Activated CD8-positive, alpha-beta T cell treated with anti-CD3 and anti-CD28 coated beads for 36 hours (primary cell): ENCODE data around the gene NEUROD4. TPM values are rescaled to one million over a fixed set of nuclear protein-coding genes. Genes with fewer than 3 reads are reported as not detected.

Source experiments
- ATAC-seq: fragments of 200-7000 bp; cut with Tn5 transposase; one replicate; pipeline ENCODE4 v1.10.0; 2021; ENCODE audit warnings: mild to moderate bottlenecking, moderate library complexity
- CTCF ChIA-PET: fragments of 350-600 bp; sonication (Branson Sonifier 250); formaldehyde crosslinking; loops from one replicate; lab custom pipeline; 2021; ENCODE audit warnings: antibody characterized with exemption; lab: Charles Lee
- POLR2A ChIA-PET: fragments of 350-600 bp; sonication (Branson Sonifier 250); formaldehyde crosslinking; loops from one replicate; lab custom pipeline; 2021; ENCODE audit warnings: antibody characterized with exemption; lab: Charles Lee
- DNase-seq: peaks from one replicate; pipeline ENCODE4 v3.0.0-alpha.2; 2020
- H3K27ac Mint-ChIP-seq: one replicate; pipeline ENCODE4 v1.8.0; 2021; ENCODE audit warnings: mild to moderate bottlenecking, mixed read lengths
- H3K27me3 Mint-ChIP-seq: one replicate; pipeline ENCODE4 v1.8.0; 2021; ENCODE audit warnings: mixed read lengths
- H3K36me3 Mint-ChIP-seq: one replicate; pipeline ENCODE4 v1.8.0; 2021; ENCODE audit warnings: low read depth, mixed read lengths
- H3K4me1 Mint-ChIP-seq: one replicate; pipeline ENCODE4 v1.8.0; 2021; ENCODE audit warnings: low read depth, mixed read lengths
- H3K4me3 Mint-ChIP-seq: one replicate; pipeline ENCODE4 v1.8.0; 2021; ENCODE audit warnings: mild to moderate bottlenecking, moderate library complexity, mixed read lengths
- H3K9me3 Mint-ChIP-seq: one replicate; pipeline ENCODE4 v1.8.0; 2021; ENCODE audit warnings: mixed read lengths
- CTCF ChIP-seq: fragments of 200-600 bp; IDR thresholded peaks from one replicate; pipeline ENCODE4 v1.8.0; 2022; ENCODE audit warnings: antibody characterized with exemption, mild to moderate bottlenecking
- intact Hi-C: fragments of 100-400 bp; cut with micrococcal nuclease; formaldehyde crosslinking; loops from one replicate; pipeline ENCODE4 v1.10.0; 2022
- total RNA-seq, 2 experiments: library from RNA; stranded (reverse); gene quantifications; one replicate each; pipeline ENCODE4 v1.2.3, GENCODE V29; 2021

Gene NEUROD4
- total RNA-seq, 2 experiments from 2014 or later = not detected

GRCh38 chr12:55074806-55075205 lies 55.0 kb downstream of the NEUROD4 start:
- H3K9me3 Mint-ChIP-seq = no peaks in the 10 kb centered on the region
- H3K27me3 Mint-ChIP-seq = peaks cover 29% of the 10 kb centered on the region
- H3K27ac Mint-ChIP-seq = no peak overlapping the region
- ATAC-seq (no peak), DNase-seq (no peak)
- no peaks in the 10 kb centered on the region for H3K36me3 Mint-ChIP-seq
- ChIA-PET POLR2A (interaction anchor here (1.5 kb wide), 1 partner anchor 82 kb away, joined by 4 read pairs; no protein-coding TSS in a partner anchor), CTCF (interaction anchor here (1.0 to 15.0 kb wide), 14 partner anchors 18 to 373 kb away, joined by 3 to 707 read pairs (median 4); partner anchors contain the start of gene MUCL1)
- TF ChIP-seq CTCF = no peak
- intact Hi-C loops = no loop called here
- H3K4me1 Mint-ChIP-seq = peaks cover 4% of the 10 kb centered on the region
- no peak overlapping the region for H3K4me3 Mint-ChIP-seq

Other genes with a start within 250 kb of the NEUROD4 start
- not detected for gene MUCL1, start 165.5 kb upstream of the NEUROD4 start, total RNA-seq
- gene TESPA1, start 35.2 kb upstream of the NEUROD4 start, total RNA-seq = 100 to 1,000 TPM; 107 to 112 TPM
- not detected for gene OR9K2, start 106.4 kb downstream of the NEUROD4 start, total RNA-seq
- gene OR10A7, start 201.1 kb downstream of the NEUROD4 start, total RNA-seq = not detected
- not detected for gene OR6C74, start 224.6 kb downstream of the NEUROD4 start, total RNA-seq